ENCODE measurements around the gene SLC22A23.

The SLC22A23 gene

DNA sequence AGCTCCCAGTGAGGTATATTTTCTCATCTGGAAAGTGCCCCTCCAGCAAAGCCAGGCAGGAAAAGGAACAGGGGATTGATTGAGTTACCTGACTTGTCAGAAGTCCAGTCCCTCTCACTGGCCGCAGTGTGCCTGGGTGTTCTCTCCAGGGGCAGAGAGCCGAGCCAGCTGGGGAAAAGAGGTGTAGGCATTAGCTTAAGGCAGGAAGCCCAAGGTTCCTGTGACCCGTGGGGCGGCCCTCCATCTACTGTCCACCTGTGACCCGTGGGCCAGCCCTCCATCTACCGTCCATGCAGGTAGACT, 195.4 kb downstream of the SLC22A23 start:
- Histone ChIP-seq H3K27me3 (replicated peaks; ENCODE audit: control insufficient read depth, insufficient read depth, low read length) (no peaks in the 10 kb centered on the region), H3K36me3 (ENCODE audit: control insufficient read depth, insufficient read depth, low read length) (peaks cover 15% of the 10 kb centered on the region), H3K4me3 (replicated peaks; ENCODE audit: low read depth, low read length) (no peak overlapping the region)
- DNase-seq (ENCODE audit: extremely low read depth, insufficient read length): no peak
- TF ChIP-seq, protein P1, sequence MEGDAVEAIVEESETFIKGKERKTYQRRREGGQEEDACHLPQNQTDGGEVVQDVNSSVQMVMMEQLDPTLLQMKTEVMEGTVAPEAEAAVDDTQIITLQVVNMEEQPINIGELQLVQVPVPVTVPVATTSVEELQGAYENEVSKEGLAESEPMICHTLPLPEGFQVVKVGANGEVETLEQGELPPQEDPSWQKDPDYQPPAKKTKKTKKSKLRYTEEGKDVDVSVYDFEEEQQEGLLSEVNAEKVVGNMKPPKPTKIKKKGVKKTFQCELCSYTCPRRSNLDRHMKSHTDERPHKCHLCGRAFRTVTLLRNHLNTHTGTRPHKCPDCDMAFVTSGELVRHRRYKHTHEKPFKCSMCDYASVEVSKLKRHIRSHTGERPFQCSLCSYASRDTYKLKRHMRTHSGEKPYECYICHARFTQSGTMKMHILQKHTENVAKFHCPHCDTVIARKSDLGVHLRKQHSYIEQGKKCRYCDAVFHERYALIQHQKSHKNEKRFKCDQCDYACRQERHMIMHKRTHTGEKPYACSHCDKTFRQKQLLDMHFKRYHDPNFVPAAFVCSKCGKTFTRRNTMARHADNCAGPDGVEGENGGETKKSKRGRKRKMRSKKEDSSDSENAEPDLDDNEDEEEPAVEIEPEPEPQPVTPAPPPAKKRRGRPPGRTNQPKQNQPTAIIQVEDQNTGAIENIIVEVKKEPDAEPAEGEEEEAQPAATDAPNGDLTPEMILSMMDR (IDR thresholded peaks at IDR 0.05; ENCODE audit: insufficient read depth, low read length, poor library complexity, severe bottlenecking): no peak

DNA sequence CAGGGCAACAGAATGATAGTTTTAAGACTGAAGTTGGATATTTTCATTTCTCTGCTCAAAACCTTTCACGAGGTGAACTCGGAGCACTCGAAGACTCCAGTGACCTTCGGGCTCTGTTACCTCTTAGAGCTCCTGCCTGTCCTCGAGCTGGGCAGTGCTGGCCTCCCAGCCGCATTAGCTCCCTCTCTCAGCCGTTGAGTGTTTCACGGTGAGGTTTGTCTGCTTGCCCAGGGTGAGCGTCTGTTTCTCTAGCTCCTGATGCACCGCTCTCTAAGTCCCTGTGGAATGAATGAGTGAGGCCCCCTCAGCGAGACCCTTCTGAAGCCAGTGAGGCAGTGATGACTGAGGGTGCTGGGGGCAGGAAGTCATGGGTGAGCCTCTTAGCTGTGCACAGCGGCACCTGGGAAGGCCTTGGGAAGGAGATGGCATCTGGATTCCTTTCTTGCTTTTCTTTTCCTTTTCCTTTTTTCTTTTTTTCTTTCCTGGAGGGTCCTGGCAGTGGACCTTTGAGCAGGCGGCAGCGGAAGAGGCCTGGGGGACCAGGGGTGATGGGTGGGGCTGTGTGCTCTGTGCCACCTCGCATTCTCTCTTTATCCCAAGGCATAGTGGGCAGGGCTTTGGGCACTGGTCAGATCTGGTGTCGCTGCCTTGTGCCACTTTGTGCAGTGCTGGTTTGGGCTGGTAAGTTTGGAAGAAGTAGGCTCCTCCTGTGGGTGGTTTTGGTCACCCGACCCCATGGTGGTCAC, 195.9 kb downstream of the SLC22A23 start:
- Histone ChIP-seq H3K27me3 (replicated peaks; ENCODE audit: control insufficient read depth, insufficient read depth, low read length) (no peaks in the 10 kb centered on the region), H3K4me3 (replicated peaks; ENCODE audit: low read depth, low read length) (no peak overlapping the region), H3K36me3 (ENCODE audit: control insufficient read depth, insufficient read depth, low read length) (peaks cover 12% of the 10 kb centered on the region)
- DNase-seq (ENCODE audit: extremely low read depth, insufficient read length): no peak
- TF ChIP-seq, protein P1 (IDR thresholded peaks at IDR 0.05; ENCODE audit: insufficient read depth, low read length, poor library complexity, severe bottlenecking): no peak

DNA sequence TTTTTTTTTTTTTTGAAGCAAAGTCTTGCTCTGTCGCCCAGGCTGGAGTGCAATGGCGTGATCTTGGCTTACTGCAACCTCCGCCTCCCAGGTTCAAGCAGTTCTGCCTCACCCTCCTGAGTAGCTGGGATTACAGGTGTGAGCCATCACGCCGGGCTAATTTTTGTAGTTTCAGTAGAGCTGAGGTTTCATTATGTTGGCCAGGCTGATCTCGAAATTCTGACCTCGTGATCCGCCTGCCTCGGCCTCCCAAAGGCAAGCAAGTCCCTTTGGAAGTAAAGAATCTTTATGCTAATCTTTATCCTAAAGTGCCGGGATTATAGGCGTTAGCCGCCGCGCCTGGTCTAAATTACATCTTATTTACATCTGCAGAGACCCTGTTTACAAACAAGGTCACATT, 196.6 kb downstream of the SLC22A23 start:
- H3K4me3 ChIP-seq (replicated peaks; ENCODE audit: low read depth, low read length): peak overlapping the region; percentile 18; the same call in 1 of the 2 replicates
- no peak for DNase-seq (ENCODE audit: extremely low read depth, insufficient read length)
- H3K27me3 ChIP-seq (replicated peaks; ENCODE audit: control insufficient read depth, insufficient read depth, low read length): no peaks in the 10 kb centered on the region
- peaks cover 12% of the 10 kb centered on the region for H3K36me3 ChIP-seq (ENCODE audit: control insufficient read depth, insufficient read depth, low read length)
- TF ChIP-seq, protein P1 (IDR thresholded peaks at IDR 0.05; ENCODE audit: insufficient read depth, low read length, poor library complexity, severe bottlenecking): no peak

DNA sequence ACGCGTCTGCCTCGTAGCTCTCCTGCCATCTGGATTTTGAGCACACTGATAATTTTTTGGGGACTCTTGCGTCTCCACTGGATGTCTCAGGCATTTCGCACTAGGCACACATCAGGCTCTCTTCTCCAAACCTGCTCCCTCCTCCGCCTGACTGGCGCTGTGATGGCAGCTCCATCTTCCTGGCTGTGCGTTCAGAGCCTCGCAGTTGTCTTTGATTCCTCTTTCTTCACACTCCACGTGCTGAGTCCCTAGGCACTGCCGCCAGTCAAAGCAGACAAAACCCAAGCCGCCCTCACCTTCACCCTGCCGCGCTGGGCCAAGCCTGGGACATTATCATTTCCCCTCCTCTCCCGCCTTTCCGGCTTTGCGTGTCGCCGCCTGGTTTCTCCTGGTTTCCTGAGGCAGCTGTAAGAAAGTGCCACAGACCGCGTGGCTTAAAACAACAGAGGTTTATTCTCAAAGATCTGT, 197.3 kb downstream of the SLC22A23 start:
- Histone ChIP-seq H3K27me3 (replicated peaks; ENCODE audit: control insufficient read depth, insufficient read depth, low read length) (no peaks in the 10 kb centered on the region), H3K36me3 (ENCODE audit: control insufficient read depth, insufficient read depth, low read length) (peaks cover 10% of the 10 kb centered on the region), H3K4me3 (replicated peaks; ENCODE audit: low read depth, low read length) (peak overlapping the region; percentile 88)
- peak; percentile 57 for DNase-seq (ENCODE audit: extremely low read depth, insufficient read length)
- TF ChIP-seq, protein P1 (IDR thresholded peaks at IDR 0.05; ENCODE audit: insufficient read depth, low read length, poor library complexity, severe bottlenecking): no peak

DNA sequence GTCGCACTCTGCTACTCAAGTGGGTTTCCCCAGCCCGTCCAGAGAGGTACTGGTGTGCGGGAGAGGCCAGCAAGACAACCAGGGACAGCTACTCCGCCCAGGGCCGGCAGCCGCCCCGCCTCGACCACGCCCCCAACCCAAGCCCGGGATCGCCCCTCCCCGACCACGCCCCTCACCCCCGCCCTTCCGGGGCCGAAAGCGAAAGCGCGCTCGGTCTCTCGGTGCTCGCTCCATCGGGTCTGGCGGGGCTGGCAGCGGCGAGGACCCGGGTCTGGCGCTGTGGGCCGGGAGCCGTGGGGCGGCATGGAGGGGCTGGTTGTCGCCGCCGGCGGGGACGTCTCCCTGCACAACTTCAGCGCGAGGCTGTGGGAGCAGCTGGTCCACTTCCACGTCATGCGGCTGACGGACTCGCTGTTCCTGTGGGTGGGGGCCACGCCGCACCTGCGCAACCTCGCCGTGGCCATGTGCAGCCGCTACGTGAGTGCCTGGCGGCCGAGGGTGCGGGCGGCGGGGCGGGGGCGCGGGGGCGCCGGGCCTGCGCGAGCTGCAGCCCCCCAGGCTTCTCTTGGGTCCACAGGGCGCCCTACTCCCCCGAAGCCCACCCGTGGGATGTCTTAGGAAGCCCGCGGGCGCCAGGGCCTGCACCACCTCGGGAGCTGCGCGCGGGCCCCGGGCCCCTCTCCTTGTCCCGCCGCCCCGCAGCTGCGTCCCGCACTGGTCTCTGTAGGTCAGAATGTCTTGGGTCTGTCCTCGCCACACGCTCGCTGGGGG, 197.9 kb downstream of the SLC22A23 start, which contains the start of gene PSMG4:
Gene PSMG4 (plus strand): TSS at position 228 of the 771 bp plus-strand sequence. CDS start 76 bp downstream, at position 304.
- DNase-seq (ENCODE audit: extremely low read depth, insufficient read length): peak; percentile 91
- Histone ChIP-seq H3K4me3 (replicated peaks; ENCODE audit: low read depth, low read length) (peak within 1 kb of the TSS; percentile 88), H3K36me3 (ENCODE audit: control insufficient read depth, insufficient read depth, low read length) (peaks cover 7% of the 10 kb centered on the region), H3K27me3 (replicated peaks; ENCODE audit: control insufficient read depth, insufficient read depth, low read length) (no peaks in the 10 kb centered on the region)
- TF ChIP-seq, protein P1 (IDR thresholded peaks at IDR 0.05; ENCODE audit: insufficient read depth, low read length, poor library complexity, severe bottlenecking): no peak
